ENCODE results near the gene UNC93B1.

The UNC93B1 gene

DNA sequence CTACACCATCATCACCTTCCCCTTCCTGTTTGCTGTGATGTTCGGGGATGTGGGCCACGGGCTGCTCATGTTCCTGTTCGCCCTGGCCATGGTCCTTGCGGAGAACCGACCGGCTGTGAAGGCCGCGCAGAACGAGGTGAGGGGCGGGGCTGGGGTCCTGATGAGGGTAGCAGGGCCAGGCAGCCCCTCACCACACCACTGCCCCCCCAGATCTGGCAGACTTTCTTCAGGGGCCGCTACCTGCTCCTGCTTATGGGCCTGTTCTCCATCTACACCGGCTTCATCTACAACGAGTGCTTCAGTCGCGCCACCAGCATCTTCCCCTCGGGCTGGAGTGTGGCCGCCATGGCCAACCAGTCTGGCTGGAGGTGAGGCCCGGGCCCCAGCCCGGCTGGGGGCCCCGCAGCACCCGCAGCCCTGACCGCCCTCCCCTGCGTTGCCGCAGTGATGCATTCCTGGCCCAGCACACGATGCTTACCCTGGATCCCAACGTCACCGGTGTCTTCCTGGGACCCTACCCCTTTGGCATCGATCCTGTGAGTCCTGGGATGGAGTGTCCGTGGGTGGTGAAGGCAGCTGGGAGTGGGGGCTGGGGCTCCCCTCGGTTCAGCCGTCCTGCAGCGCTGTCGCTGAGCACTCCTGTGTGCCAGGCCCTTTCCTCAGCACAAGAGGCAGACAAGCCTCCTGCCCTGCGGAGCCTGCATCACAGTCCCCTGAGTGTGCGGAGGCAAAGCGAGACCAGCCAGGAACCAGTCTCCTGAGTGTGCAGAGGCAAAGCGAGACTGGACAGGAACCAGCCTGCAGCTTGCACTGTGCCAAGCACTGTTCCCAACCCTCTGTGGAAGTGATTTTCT is 43.8 kb upstream of the UNC93B1 start:
- TF ChIP-seq RAD21 (IDR thresholded peaks at IDR 0.05; ENCODE audit: low read depth) = no peak
- TF ChIP-seq ZBTB7A (IDR thresholded peaks at IDR 0.05; ENCODE audit: low read depth) = no peak
- no peak for TF ChIP-seq CREB1 (IDR thresholded peaks at IDR 0.05; ENCODE audit: low read depth)
- TF ChIP-seq YY1 (IDR thresholded peaks at IDR 0.05; ENCODE audit: low read depth) = no peak
- no peak for TF ChIP-seq TAF1 (IDR thresholded peaks at IDR 0.05; ENCODE audit: low read depth)
- no peak for TF ChIP-seq TEAD4 (IDR thresholded peaks at IDR 0.05)
- TF ChIP-seq, protein P1, sequence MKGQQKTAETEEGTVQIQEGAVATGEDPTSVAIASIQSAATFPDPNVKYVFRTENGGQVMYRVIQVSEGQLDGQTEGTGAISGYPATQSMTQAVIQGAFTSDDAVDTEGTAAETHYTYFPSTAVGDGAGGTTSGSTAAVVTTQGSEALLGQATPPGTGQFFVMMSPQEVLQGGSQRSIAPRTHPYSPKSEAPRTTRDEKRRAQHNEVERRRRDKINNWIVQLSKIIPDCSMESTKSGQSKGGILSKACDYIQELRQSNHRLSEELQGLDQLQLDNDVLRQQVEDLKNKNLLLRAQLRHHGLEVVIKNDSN (IDR thresholded peaks at IDR 0.05) = no peak
- no peak for TF ChIP-seq EP300 (IDR thresholded peaks at IDR 0.05; ENCODE audit: borderline replicate concordance)
- TF ChIP-seq, protein P2, sequence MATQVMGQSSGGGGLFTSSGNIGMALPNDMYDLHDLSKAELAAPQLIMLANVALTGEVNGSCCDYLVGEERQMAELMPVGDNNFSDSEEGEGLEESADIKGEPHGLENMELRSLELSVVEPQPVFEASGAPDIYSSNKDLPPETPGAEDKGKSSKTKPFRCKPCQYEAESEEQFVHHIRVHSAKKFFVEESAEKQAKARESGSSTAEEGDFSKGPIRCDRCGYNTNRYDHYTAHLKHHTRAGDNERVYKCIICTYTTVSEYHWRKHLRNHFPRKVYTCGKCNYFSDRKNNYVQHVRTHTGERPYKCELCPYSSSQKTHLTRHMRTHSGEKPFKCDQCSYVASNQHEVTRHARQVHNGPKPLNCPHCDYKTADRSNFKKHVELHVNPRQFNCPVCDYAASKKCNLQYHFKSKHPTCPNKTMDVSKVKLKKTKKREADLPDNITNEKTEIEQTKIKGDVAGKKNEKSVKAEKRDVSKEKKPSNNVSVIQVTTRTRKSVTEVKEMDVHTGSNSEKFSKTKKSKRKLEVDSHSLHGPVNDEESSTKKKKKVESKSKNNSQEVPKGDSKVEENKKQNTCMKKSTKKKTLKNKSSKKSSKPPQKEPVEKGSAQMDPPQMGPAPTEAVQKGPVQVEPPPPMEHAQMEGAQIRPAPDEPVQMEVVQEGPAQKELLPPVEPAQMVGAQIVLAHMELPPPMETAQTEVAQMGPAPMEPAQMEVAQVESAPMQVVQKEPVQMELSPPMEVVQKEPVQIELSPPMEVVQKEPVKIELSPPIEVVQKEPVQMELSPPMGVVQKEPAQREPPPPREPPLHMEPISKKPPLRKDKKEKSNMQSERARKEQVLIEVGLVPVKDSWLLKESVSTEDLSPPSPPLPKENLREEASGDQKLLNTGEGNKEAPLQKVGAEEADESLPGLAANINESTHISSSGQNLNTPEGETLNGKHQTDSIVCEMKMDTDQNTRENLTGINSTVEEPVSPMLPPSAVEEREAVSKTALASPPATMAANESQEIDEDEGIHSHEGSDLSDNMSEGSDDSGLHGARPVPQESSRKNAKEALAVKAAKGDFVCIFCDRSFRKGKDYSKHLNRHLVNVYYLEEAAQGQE (IDR thresholded peaks at IDR 0.05; ENCODE audit: low read depth) = no peak
- TF ChIP-seq FOXM1 (IDR thresholded peaks at IDR 0.05; ENCODE audit: borderline replicate concordance, low read depth) = no peak
- TF ChIP-seq, protein P3, sequence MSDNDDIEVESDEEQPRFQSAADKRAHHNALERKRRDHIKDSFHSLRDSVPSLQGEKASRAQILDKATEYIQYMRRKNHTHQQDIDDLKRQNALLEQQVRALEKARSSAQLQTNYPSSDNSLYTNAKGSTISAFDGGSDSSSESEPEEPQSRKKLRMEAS (IDR thresholded peaks at IDR 0.05) = no peak
- TF ChIP-seq CEBPB (IDR thresholded peaks at IDR 0.05) = no peak
- no peak for TF ChIP-seq TCF12 (IDR thresholded peaks at IDR 0.05; ENCODE audit: low read depth)
- TF ChIP-seq NFIC (IDR thresholded peaks at IDR 0.05) = no peak
- TF ChIP-seq EGR1 (IDR thresholded peaks at IDR 0.05) = no peak

DNA sequence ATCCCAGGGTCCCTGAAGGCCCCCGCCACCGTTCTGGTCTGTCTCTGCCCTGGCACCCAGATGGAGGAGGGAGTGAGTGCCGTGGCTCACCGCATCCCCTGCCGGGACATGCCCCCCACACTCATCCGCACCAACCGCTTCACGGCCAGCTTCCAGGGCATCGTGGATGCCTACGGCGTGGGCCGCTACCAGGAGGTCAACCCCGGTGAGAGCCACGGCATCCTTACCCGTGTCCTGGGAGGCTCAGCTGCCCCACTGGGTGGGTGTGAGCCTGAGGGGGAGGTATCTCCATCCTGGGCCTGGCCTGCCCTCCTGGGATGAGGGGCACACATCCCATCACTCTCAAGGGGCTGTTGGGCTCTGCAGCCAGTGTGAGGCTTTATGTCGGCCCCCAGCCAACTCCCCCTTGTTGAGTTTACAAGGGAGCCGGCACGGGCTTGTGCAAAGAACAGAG is 41.0 kb upstream of the UNC93B1 start:
- no peak for TF ChIP-seq CREB1 (IDR thresholded peaks at IDR 0.05; ENCODE audit: low read depth)

DNA sequence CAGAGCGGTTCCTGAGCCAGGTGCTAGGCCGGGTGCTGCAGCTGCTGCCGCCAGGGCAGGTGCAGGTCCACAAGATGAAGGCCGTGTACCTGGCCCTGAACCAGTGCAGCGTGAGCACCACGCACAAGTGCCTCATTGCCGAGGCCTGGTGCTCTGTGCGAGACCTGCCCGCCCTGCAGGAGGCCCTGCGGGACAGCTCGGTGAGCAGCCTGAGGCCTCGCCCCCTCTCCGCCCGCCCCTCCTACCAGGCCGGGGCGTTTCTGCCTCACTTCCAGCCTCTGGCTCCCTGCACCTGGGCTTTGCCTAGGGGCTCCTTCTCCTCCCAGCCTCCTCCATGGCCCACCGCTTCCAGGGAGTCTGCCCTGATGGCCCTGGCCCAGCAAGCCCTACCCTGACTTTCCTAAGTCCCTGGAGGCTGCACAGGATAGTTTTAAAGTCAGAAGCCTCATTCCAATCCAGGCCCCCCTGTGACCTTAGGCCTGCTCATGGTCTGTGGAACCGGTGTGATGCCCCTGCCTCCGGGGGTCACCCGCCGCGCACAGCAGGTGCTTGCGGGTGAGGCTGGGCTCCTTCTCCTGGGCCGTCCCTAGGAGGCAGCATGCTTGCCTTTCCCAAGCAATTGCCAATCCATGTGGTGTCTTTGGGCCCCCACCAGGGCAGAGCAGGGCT is 40.4 kb upstream of the UNC93B1 start:
- TF ChIP-seq EGR1 (IDR thresholded peaks at IDR 0.05) (no peak), NFIC (IDR thresholded peaks at IDR 0.05) (no peak), CEBPB (IDR thresholded peaks at IDR 0.05) (no peak), CREB1 (IDR thresholded peaks at IDR 0.05; ENCODE audit: low read depth) (no peak), FOXM1 (IDR thresholded peaks at IDR 0.05; ENCODE audit: borderline replicate concordance, low read depth) (no peak), ZBTB7A (IDR thresholded peaks at IDR 0.05; ENCODE audit: low read depth) (no peak), EP300 (IDR thresholded peaks at IDR 0.05; ENCODE audit: borderline replicate concordance) (no peak), TCF12 (IDR thresholded peaks at IDR 0.05; ENCODE audit: low read depth) (no peak), TAF1 (IDR thresholded peaks at IDR 0.05; ENCODE audit: low read depth) (no peak), YY1 (IDR thresholded peaks at IDR 0.05; ENCODE audit: low read depth) (no peak), TEAD4 (IDR thresholded peaks at IDR 0.05) (no peak), RAD21 (IDR thresholded peaks at IDR 0.05; ENCODE audit: low read depth) (no peak; the same call in 1 of the 2 replicates)
- TF ChIP-seq, protein P2 (IDR thresholded peaks at IDR 0.05; ENCODE audit: low read depth) = no peak
- TF ChIP-seq, protein P1 (IDR thresholded peaks at IDR 0.05) = no peak
- TF ChIP-seq, protein P3 (IDR thresholded peaks at IDR 0.05) = no peak

DNA sequence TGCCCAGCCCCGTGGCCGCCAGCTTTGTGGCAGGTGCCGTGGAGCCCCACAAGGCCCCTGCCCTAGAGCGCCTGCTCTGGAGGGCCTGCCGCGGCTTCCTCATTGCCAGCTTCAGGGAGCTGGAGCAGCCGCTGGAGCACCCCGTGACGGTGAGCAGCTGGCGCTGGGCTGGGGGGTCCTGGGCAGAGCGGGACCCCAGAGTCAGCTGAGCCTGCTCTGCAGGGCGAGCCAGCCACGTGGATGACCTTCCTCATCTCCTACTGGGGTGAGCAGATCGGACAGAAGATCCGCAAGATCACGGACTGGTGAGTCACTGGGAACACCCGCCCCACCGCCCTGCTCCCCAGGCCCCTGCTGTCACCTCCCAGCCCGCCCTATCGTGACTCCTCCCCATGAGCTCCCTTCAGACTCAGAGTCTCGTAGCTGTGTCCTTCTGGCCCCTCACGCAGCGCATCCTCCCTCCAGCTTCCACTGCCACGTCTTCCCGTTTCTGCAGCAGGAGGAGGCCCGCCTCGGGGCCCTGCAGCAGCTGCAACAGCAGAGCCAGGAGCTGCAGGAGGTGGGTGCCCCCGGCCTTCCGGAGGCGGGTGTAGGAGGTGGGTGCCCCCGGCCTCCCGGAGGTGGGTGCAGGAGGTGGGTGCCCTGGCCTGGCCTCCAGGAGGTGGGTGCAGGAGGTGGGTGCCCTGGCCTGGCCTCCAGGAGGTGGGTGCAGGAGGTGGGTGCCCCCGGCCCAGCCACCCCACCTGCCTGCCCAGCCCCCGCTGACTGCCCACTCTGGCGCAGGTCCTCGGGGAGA is 39.6 kb upstream of the UNC93B1 start:
- TF ChIP-seq TAF1 (IDR thresholded peaks at IDR 0.05; ENCODE audit: low read depth) = no peak
- TF ChIP-seq FOXM1 (IDR thresholded peaks at IDR 0.05; ENCODE audit: borderline replicate concordance, low read depth) = no peak

DNA sequence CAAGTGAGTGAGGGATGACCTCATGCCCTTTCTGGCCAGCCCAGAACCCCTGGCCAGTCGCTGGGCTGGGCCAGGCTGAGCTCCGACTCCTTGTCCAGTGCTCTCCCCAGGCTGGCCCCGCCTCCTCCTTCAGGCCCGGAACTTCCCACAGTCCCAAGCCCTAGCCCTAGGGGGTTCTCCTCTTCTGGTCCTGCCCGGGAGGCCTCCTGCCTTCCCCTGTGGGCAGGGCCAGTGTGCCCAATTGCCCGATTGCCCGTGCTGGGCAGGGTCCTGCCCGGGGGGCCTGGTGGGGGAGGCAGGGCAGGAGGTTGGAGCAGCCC is 39.1 kb upstream of the UNC93B1 start:
- TF ChIP-seq, protein P1 (IDR thresholded peaks at IDR 0.05) = no peak
- TF ChIP-seq, protein P2 (IDR thresholded peaks at IDR 0.05; ENCODE audit: low read depth) = no peak
- TF ChIP-seq ZBTB7A (IDR thresholded peaks at IDR 0.05; ENCODE audit: low read depth) (no peak), EP300 (IDR thresholded peaks at IDR 0.05; ENCODE audit: borderline replicate concordance) (no peak), YY1 (IDR thresholded peaks at IDR 0.05; ENCODE audit: low read depth) (no peak), FOXM1 (IDR thresholded peaks at IDR 0.05; ENCODE audit: borderline replicate concordance, low read depth) (no peak), CEBPB (IDR thresholded peaks at IDR 0.05) (no peak), NFIC (IDR thresholded peaks at IDR 0.05) (no peak), RAD21 (IDR thresholded peaks at IDR 0.05; ENCODE audit: low read depth) (no peak), CREB1 (IDR thresholded peaks at IDR 0.05; ENCODE audit: low read depth) (no peak), TAF1 (IDR thresholded peaks at IDR 0.05; ENCODE audit: low read depth) (no peak), TCF12 (IDR thresholded peaks at IDR 0.05; ENCODE audit: low read depth) (no peak), EGR1 (IDR thresholded peaks at IDR 0.05) (no peak), TEAD4 (IDR thresholded peaks at IDR 0.05) (no peak)
- TF ChIP-seq, protein P3 (IDR thresholded peaks at IDR 0.05) = no peak

Measured in Ishikawa (cell line).